HTERT RPE-1 (cell line): ENCODE measurements around the gene CFAP99.

Experiments
- in situ Hi-C: fragments of 300-500 bp; cut with MboI; formaldehyde crosslinking; loops from 4 replicates; pipeline ENCODE4 v1.14.3; 2020; ENCODE audit warnings: low sequenced_read_pairs

Gene CFAP99

GRCh38 chr4:2409381-2409783, 9.4 kb upstream of the CFAP99 start:
- in situ Hi-C loops: no loop called here

DNA sequence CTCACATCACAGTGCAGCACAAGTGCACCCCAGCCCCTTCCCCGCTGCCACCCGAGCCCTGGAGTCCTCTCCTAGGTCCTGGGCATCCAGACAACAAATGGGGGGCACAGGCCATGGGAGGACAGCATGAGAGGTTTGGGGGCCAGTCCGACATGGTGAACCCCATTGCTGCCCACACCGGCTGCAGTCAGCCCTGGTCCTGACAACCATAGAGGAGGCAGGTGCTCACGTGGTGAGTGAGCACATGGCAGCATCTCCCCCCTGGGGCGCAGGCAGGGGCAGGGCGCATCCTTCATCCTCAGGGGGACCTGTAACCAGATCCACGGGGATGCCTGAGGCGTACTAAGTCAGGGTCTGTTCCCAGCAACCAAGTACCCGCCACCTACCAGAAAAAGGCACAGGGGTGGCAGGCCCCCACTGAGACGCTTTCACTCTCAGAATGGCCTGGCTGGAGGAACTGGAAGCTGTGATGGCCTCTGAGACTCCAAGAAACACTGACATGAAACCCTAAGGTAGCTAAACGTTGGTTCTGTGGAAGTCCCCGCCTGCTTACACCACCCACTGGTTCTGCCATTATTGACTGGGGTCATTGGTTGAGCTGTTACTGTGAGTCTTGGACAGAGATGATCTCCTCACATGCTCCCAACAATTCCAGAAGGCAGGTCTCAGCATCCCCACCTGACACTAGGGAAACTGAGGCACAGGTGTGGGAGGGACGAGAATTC, 6.8 kb upstream of the CFAP99 start:
- in situ Hi-C loops: no loop called here

DNA sequence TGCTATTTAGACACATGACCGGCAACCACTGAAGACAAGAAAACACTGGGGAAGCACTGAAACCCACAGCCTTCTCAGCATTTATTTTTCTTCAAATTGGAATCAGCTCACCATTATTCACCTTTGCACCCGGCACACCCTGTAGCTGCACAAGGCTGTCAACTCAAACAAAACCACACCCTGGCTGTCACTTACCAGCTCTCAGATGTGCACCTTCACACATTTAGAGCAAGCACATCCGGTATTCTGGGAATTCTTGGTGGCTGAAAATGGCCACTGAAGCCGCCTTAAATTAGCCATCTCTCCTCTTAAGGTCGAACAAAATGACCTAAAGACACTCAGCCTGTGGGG, 6.2 kb upstream of the CFAP99 start:
- in situ Hi-C loops: no loop called here

DNA sequence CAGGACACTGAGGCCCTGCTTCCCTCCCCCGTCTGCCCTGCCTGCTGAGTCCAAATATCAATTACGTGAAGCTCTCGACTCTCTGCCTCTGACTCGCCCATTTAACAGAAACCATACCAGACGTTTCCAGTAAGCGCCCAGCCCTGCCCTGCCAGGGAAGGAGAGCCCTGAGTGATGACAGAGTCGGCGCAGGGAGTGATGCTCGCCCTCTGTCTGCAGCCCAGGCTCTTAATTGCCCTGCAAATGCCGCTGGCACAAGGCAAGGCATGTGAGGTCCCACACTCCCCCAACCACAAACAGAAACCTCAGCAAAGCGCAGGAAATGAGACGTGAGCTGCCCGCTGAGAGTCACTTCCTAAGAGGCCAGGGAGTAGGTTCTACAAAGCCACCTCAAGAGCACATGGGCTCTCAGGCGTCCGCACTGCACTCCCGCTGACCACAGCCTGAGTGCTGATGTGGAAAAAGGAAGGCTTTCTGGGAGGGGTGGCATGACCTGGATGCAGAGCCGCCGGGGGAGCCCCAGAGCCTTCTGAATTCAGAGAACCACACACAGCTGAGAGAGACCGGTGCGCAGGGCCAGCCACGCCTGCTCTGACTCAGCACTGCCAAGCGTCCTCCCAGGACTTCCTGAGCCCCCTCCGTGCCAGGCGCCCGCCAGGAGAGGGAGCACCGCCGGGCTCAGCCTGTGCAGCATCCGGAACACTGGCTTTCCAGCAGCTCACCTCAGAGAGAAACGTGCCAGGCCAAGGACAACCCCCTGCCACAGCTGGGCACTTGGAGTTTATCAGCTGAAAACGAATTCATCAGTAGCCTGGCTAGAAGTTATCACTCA, 5.7 kb upstream of the CFAP99 start:
- in situ Hi-C loops: no loop called here

- in situ Hi-C loops: no loop called here
These were observed 4.7 kb upstream of the CFAP99 start for GRCh38 chr4:2413821-2414610.

- in situ Hi-C loops: no loop called here
These were observed 3.5 kb upstream of the CFAP99 start for GRCh38 chr4:2415213-2415612.

DNA sequence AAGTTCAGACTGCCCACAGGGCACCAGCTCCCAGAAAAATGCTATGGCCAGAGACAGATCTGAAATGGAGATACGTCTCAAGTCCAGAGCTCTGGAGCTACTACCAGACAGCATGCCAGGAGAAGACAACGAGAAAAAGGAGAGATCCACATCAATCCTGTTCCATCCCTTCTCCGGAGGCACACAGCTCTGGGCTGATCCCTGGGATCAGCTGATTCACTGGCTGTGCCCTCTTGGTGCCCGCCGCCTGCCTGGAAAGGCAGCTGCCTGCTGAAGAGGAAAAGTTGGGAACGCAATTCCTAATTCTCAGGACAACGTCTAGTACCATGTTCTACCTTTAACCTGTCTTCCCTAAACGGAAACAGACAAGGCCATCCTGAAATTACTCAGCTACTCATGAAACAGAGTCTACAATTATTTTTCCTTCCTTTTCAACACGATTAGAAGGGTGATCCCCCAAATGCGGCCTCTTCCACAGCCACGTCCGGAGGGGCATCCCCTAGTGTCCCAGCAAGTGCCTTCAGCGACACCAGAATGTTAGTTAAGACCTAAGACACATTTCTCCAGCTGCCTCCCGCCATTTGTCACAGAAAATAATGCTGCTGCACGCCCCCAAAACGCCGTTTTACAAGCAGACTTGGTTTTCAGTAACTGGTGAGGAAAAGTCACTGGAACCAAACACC, 2.7 kb upstream of the CFAP99 start:
- in situ Hi-C loops: no loop called here

- in situ Hi-C loops: no loop called here
These were observed 2.1 kb upstream of the CFAP99 start for GRCh38 chr4:2416564-2417225.

DNA sequence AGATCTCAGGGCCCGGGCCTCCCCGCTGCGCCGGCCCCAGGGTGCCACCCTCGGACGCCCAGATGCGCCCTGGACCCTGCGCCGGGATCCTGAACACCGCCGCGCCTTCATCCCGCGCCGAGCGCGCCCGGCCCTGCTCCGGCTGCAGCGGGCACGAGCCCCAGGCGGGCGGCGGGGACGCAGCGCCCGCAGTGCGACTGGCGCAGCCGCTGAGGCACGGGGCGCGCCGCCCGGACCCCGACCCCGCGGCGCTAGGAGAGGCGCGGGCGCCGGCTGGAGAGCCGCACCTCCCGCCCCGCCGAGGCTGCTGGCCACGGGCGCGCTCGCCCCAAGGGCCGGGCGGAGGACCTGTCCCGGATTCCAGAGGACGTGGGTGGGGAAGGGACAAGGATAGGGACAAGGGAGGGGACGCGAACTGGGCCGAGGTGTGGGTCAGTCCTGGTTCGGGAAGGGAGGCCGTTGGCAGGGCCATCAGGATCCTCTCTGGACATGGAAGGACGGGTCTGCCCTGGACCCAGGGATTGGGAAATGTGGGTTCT, 1.5 kb upstream of the CFAP99 start:
- in situ Hi-C loops: no loop called here

- in situ Hi-C loops: no loop called here
These were observed 748 bp upstream of the CFAP99 start, which contains the start of gene ZFYVE28 for GRCh38 chr4:2417765-2418649. Gene ZFYVE28 (minus strand): TSS chr4:2418645. CDS start chr4:2418323, 322 bp downstream.

GRCh38 chr4:2419814-2420213, 1.1 kb downstream of the CFAP99 start:
- in situ Hi-C loops: no loop called here

DNA sequence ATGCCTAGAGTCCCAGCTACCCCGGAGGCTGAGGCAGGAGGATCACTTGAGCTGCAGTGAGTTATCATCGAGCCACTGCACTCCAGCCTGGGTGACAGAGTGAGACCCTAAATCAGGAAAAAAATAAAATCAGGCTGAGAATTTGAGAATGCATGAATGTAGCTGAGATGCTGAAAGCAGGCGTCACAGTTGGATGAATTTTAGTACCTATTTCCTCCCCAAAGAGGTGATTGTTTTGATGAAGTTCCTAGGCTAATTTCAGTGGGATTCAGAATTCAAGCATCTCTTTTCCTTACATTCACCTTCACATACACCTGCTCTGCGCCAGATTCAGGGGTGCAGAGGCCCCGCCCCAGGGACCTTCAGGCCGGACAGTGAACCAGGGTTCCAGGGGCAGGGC, 3.2 kb downstream of the CFAP99 start:
- in situ Hi-C loops: no loop called here

- in situ Hi-C loops: no loop called here
These were observed 4.3 kb downstream of the CFAP99 start for GRCh38 chr4:2423066-2423465.

DNA sequence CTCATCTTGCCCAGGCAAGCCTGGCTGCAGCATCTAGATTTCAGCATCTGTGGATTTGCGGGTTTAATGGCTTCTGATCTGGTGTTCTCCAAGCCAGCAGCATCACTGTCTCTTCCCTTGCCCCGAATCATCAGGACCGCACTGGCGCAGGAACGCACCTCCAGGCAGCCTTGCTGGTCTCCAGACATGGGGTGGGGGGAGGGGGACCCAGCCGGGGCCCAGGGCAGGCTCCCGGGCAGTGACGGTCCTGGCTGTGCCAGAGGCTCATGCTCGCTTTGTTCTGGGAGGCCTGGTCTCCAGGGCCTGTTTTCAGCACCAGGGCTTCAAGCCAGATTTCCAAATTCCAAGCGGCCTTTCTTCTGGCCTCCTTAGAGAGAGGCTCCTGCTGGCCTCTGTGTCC, 4.9 kb downstream of the CFAP99 start:
- in situ Hi-C loops: no loop called here

- in situ Hi-C loops: no loop called here
These were observed 5.8 kb downstream of the CFAP99 start for GRCh38 chr4:2424581-2424980.

- in situ Hi-C loops: no loop called here
These were observed 6.8 kb downstream of the CFAP99 start for GRCh38 chr4:2425386-2426068.

- in situ Hi-C loops: no loop called here
These were observed 7.3 kb downstream of the CFAP99 start for GRCh38 chr4:2426069-2426397.

- in situ Hi-C loops: no loop called here
These were observed 8.0 kb downstream of the CFAP99 start for GRCh38 chr4:2426711-2427275.
